ENCODE results near the gene P2RX4.
"Not testable (repeated sequence)": the region's sequence is repeated elsewhere in the genome, so short reads cannot be mapped to it uniquely, and the experiment has no call there.

Gene P2RX4

DNA sequence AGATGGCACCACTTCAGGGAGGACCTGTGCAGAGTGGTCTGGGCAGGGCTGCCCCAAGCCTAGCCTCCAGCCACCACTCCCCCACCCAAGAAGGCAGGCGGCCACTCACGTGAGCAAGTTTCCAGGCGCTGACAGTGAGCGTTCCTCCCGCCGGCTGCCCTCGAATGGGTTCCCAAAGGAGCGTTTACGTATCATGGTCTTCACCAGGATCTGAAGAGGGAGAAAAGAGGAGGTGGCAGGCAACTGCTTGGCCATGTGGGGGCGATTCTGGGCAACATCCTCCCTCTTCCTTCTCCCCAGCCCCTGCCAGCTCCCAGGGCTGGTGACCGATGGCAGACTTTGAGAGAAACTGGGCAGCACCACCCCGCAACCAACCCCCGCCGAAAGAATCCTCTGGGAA, 35.1 kb downstream of the P2RX4 start:
- DNase-seq (ENCODE audit: low read depth): no peak

DNA sequence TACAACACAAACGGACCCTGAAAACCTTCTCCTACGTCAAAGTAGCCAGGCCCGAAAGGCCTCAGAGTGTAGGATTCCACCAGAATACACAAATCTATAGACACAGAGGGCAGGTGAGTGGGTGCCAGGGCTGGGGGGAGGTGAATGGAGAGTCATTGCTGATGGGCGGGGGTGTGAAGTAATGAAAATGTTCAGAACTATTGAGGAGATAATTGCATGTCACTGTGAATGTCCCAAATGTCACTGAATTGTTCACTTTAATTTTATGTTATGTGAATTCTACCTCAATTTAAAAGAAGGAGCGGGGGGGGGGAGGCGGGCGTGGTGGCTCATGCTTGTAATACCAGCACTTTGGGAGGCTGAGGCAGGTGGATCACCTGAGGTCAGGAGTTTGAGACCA, 36.0 kb downstream of the P2RX4 start:
- no peak for DNase-seq (ENCODE audit: low read depth)

DNA sequence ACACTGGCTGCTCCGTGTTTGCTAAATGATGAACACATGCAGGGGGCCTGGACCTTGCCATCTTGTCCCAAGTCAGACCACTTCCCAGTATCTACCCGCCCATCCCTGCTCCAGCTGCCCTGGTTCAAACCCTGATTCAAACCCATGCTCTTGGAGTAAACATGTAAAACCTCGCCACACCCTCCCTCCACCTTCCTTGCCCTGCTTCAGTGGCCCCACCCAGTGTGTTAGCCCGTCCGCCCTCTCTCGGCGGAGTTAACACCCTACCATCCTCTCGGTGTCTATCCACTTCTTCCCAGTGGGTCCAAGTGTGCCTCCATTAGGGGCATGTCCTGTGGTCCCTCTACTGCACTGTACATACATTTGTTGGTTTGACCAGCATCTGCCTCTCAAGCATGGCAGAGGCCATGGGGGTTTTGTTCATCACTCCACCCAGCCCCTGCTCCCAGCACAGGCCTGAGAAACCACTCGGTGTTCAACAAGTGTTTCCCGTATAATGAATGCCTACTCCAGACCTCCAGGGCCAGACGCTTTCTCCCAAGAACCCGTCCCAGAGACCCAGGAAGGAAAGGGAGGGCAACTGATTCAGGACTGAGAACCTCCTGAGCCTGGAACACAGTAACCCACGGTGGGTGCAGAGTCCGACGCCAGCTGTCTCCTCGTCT, 37.1 kb downstream of the P2RX4 start:
- DNase-seq (ENCODE audit: low read depth): no peak

DNA sequence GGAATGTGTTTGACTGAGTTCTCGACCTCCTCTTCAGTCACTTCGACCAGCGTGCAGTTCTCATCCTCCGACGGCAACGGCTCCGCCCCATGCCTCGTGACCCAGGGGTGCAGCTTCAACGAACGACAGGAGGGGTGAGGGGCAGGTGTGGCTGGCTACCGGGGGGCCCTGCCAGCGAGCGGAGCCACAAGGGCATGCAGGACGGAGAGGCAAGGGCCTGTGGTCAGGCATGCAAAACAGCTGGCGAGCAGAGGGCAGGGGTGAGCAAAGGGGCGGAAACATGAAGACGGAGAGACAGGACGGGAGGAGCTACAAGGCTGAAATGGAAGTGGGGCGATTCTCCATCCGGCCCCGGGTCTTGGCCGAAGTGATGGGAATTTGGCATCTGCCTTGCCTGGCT, 38.7 kb downstream of the P2RX4 start:
- no peak for DNase-seq (ENCODE audit: low read depth)

DNA sequence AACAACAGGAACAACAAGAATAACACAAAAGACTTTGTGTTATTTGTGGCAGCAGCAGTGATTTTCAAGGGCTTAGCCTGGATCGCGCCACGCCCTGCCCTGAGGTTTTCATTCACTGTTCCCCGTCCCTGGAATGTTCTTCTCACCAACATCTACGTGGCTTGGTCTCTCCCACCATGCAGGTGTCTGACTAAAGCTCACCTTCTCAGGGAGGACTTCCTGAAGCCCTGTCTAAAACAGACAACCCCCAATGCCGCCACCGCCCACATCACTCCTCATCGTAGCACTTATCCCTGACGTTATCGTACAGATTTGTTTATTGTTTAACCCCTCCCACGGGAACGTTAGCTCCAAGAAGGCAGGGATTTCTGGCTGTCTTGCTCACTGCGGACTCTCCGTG, 40.4 kb downstream of the P2RX4 start:
- no peak for DNase-seq (ENCODE audit: low read depth)

DNA sequence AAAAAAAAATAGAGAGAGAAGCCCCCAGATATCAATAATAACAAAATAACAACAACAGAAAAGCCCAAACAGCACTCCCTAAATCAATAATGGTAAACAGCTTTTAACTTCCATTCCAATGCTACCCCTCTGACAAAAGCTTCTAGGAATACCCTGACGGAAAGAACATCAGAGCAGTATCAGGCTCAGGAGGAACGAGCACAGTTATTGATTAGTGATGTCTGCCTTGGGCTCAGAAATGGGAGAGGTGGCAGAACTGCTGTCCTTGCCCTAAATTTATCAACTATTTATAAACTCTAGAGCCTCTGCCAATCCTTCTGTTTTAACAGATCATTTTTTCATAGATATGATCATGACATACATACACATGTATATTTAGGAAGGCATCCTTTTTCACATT, 41.9 kb downstream of the P2RX4 start:
- DNase-seq (ENCODE audit: low read depth): no peak

DNA sequence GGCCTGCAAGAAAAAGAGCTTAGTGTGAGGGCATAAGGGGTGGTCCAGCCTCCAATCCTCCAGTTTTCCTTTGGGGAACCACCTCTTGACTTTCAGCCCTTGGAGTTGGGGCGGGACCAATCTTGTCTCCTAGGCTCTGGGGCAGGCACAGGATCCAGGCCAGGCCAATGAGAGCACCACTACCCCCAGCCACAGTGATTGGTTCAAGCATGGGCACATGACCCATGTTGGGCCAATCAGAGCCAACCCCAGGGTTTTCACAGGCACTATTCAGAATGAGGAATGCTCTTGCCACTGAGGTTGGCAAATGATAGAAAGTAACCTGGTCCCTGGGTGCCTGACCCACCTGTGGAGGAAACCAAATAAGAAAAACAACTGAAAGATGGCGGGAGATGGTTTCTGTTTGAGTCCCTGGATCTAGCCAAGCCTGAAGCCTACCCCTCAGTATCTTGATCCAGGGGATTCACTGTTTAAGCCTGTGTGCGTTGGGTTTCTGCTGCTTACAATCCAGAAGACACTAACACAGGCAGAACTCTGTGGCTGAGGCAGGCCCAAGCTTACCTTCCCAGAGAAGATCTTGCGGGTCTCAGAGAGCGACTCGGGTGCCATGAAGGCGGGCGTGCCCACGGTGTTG, 42.9 kb downstream of the P2RX4 start:
- DNase-seq (ENCODE audit: low read depth): no peak

DNA sequence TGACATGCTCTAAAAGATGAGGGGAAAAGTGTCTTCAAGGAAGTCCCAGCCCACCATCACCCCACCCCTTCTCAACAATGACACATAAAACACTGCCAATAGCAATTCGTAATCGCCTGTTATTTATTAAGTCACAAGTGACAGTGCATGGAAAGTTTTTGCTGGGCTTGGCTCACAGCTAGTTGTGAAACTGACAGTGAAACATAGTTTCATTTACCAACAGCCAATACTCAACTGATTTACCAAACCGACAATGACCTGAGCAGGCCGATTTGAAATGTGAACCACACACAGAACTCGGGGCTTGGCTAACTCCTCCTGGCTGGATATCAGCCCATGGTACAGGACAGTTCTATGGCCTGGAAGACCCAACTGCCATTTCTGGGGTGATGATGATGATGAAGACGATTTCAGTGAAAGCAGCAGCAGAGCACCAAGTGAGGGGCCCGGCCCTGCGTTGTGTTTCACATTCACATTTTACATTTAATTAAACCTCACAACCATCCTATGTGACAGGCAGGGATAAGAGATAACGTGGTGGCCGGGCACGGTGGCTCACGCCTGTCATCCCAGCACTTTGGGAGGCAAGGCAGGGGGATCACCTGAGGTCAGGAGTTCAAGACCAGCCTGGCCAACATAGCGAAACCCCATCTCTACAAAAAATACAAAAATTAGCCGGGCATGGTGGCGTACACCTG, 43.9 kb downstream of the P2RX4 start:
- DNase-seq (ENCODE audit: low read depth): no peak

DNA sequence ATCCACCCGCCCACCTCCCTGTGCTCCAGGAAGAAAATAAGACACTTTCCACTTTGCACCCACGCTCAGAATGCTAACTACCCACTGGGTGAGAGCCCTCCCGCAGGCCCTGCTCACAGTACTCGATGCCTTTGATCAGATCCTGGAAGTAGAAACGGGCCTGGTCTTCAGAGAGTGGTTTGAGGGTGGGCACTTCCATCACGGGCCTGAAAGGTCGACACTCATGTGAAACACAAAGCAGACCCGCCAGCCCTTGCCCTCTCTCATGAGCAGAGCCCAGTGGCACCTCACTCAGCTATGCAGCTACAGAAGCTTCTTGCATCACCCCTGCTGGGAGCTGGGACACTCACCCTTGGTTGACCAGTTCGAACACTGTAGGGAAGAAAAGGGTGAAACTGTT, 45.5 kb downstream of the P2RX4 start:
- no peak for DNase-seq (ENCODE audit: low read depth)

DNA sequence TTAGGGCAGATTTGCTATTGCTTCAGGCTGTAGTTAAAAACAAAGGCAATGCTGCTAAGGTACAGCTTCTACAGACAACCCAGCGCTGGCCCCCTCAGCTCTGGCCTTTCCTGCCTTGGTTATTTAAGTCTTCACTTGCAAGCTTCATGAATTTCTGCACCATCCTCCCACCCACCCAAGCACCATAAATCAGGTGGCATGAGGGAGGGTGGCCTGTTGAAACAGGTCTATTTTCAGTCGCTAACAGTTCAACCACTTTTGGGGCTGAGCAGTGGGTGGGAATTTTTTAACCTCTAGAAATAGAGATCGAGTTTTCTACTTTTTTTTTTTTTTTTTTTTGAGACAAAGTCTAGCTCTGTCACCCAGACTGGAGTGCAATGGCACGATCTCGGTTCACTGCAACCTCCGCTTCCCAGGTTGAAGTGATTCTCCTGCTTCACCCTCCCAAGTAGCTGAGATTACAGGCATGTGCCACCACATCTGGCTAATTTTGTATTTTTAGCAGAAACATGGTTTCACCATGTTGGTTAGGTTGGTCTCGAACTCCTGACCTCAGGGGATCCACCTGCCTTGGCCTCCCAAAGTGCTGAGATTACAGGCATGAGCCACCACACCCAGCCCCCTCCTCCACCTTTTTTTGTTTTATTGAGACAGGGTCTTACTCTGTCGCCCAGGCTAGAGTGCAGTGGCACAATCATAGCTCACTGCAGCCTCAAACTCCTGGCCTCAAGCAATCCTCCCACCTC, 47.9 kb downstream of the P2RX4 start:
- DNase-seq (ENCODE audit: low read depth): not testable (repeated sequence)

DNA sequence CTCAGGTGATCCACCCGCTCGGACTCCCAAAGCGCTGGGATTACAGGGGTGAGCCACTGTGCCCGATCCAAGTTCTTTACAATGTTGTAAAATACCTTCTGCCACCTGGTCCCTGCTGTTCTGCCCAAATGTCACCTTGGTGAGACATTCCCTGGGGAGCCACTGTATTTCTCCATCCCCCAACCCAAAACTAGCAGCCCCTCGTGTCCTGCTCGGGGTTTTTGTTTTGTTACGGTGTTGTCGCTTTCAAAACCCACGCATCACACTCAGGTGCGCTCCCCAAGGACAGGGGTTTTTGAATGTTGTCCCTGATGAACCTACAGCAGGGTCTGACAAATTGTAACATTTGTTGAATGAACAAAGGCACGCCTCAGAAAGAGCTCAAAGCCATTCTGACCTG, 49.1 kb downstream of the P2RX4 start:
- no peak for DNase-seq (ENCODE audit: low read depth)

DNA sequence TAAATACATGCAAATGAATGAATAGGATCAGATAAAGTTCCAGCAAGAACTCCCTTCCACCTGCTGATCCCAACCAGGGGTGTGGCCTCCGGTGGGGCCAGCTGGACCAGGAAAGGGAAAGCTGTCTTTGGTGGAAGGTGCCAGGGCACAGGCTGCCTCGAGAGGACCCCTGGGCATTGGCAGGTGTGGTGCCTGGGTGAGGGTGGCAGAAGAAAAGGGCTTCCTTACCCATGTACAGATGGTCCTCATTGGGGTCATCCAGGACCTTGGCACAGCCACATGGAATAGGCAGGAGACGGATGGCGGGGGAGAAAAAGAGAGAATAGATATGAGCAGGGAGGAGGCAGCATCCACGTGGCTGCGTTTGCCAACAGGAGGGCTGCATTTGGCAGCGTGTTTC, 50.2 kb downstream of the P2RX4 start:
- no peak for DNase-seq (ENCODE audit: low read depth)

DNA sequence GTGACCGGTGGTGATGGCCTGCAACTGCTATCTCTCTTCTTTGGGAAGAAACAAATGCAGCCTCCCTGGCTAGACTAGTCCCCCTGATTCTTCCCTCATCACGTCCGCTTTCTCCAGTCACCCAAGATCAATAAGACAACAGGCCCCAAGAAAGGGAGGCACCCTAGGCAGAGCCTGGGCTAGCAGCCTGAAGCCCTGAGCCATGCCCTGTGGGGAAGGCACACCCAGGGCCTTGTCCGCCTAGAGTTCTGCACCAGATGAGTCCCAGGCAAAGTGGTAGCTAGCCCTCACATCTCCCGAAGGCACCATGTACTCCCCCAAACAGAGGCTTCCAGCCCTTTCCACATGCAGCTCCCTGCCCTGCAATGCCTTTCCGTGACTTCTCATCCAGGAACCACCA, 51.5 kb downstream of the P2RX4 start:
- DNase-seq (ENCODE audit: low read depth): no peak

DNA sequence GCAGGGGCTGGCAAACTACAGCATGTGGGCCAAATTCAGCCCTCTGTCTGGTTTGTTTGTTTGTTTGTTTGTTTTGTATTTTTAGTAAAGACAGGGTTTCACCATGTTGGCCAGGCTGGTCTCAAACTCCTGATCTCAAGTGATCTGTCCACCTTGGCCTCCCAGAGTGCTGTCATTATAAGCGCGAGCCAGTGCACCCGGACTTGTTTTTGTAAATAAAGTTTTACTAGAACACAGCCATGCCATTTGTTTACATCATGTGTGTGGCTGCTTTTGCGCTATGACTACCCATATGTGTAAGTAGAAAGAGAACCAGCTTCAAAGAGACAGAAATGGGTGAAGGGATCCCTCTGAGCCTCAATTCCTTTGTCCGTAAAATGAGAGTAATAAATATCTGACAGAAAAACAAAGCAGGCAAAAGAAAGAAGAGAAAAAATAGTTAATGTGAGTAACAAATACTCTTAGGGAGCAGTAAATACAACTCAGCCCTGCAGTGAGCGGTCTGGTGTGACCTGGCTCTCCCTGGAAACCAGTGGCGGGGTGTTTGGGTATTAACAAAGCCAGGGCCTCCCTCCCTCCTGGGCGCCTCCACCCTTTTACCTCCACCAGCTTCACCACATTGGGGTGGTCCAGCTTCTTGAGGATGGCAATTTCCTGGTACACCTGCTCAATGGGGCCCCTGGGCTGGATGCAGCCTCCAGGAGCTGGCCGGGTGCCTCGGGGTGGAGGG, 53.4 kb downstream of the P2RX4 start:
- DNase-seq (ENCODE audit: low read depth): no peak

DNA sequence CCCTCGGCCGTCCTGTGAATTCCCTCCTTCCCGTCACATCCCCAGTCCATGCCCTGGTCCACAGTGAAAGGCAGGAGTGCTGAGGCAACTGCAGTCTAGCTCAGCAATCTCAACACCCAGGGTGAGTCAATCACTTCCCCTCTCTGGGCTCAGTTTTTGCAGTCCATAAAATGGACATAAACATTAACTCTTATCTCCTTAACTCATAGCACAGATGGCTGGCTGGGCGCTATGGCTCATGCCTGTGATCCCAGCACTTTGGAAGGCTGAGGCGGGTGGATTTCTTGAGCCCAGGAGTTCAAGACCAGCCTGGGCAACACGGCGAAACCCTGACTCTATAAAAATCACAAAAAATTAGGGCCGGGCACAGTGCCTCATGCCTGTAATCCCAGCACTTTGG, 54.2 kb downstream of the P2RX4 start:
- DNase-seq (ENCODE audit: low read depth): no peak

DNA sequence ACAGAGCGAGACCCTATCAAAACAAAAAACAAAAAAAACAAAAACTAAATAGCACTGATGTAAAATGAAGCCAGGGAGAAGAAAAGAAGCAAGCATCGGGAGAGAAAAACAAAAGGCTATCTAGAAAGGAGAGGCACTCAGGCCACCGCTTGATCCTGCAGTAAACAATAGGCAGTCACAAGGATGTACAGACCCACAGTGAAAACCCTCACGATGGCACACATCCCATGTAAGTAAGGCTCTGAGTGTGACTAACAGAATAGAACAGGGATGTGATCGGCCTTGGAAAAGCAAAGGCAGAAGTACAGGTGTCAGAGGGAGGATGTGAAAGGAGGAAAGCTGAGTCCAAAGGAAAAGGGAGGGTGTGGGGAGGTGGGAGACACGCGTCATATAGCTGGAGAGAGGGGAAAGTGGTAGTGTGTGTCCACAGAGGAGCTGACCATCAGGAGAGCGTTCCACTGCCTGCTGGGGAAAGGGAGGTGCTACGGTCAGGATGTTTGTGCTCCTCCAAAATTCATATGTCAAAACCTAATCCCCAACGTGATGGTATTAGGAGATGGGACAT, 55.1 kb downstream of the P2RX4 start:
- no peak for DNase-seq (ENCODE audit: low read depth)

DNA sequence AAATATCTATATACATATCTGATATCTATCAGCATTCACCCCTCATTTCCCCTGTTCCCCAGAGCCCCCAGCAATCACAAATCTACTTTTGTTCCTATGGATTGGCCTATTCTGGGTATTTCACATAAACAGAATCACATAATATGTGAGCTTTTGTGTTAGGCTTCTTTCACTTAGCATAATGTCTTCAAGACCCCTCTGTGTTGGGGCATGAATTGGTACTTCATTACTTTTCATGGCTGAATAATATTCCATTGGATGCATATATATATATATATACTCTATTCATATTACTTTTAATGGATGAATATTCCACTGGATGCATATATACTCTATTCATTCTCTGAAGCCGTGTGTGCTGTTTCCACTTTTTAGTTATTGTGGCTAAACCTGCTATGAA, 57.9 kb downstream of the P2RX4 start:
- no peak for DNase-seq (ENCODE audit: low read depth)

DNA sequence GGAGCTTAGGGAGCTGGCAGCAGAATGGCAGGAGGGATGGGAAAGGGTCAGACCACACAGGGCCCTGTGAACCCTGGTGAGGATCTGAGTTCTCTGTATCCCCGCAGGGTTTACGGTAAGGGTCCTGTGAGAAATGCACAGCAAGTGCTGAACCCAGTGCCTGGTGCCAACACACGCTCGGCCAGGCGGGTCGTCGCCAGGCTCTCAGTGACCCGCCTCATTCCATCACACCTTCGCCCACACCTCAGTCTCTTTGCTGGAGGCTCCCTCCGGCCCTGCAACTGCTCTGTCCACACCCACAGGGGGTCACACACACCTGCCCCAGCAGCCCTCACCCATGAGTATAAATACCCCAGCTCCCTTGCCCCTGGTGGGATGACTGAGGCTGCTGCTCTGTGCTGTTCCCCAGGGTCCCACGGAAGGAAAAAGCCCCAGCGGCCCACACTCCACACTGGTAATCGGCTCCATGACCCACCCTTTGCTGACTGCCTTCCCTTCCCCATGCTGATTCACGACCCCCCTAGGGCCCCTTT, 63.5 kb downstream of the P2RX4 start:
- DNase-seq (ENCODE audit: low read depth): no peak

DNA sequence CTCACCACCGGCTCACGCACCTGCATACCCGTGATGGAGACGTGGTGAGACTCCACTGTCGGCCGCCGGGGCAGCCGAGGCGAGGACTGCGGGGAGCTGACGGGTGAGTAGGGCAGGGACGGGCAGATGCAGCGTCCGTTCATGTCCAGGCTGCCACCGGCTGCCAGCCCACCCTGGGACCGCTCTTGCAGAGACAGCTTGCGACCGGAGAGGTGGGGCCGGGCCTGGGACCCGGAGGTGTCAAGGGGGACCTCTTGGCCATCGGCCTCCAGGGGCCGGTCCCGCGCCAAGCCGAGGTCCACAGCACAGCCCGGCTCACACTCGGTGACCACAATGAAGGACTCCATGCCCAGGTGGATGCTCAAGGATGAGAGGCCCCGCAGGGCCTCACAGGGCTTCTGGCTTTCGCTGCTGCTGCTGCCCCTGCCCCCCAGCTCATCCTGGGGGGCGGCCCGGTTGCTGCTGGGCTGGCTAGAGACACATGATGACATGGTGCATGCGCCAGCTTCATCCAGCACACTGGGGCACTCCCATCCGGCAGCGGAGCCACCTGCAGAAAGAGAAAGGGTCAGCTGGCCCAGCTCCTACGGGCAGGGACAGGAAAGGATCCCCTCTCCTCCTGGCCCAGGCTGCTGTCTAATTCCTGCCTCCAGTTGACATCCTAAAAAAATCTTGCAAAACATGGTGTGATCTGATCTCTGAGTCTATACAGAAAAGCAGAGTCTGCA, 64.3 kb downstream of the P2RX4 start:
- no peak for DNase-seq (ENCODE audit: low read depth)

DNA sequence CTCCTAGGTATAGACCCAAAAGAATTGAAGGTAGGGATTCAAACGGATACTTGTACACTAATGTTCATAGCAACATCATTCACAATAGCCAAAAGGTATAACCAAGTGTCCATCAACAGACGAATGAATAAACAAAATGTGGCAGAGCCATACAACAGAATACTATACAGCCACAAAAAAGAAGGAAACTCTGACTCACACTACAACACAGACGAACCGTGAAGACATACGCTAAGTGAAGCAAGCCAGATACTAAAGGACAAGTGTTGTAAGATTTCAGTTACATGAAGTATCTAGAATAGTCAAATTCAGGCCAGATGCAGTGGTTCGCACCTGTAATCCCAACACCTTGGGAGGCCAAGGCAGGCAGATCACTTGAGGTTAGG, 67.4 kb downstream of the P2RX4 start:
- DNase-seq (ENCODE audit: low read depth): no peak

Data from EH (cell line).